ENCODE measurements around the gene RIPK3.
"Not testable (repeated sequence)": the region's sequence is repeated elsewhere in the genome, so short reads cannot be mapped to it uniquely, and the experiment has no call there.

- not testable (repeated sequence) for TF ChIP-seq CHD2 (IDR thresholded peaks at IDR 0.05; ENCODE audit: low read length, partially characterized antibody); YY1 (IDR thresholded peaks at IDR 0.05; ENCODE audit: low read depth)
- TF ChIP-seq, protein P1, sequence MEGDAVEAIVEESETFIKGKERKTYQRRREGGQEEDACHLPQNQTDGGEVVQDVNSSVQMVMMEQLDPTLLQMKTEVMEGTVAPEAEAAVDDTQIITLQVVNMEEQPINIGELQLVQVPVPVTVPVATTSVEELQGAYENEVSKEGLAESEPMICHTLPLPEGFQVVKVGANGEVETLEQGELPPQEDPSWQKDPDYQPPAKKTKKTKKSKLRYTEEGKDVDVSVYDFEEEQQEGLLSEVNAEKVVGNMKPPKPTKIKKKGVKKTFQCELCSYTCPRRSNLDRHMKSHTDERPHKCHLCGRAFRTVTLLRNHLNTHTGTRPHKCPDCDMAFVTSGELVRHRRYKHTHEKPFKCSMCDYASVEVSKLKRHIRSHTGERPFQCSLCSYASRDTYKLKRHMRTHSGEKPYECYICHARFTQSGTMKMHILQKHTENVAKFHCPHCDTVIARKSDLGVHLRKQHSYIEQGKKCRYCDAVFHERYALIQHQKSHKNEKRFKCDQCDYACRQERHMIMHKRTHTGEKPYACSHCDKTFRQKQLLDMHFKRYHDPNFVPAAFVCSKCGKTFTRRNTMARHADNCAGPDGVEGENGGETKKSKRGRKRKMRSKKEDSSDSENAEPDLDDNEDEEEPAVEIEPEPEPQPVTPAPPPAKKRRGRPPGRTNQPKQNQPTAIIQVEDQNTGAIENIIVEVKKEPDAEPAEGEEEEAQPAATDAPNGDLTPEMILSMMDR (IDR thresholded peaks at IDR 0.05): not testable (repeated sequence)
Measured at GRCh38 chr14:24387579-24387978, 47.8 kb upstream of the RIPK3 start.

Data from SK-N-SH (cell line).